HCT116 (cell line): Measurements from ENCODE around the gene MYADML2. TPM values are rescaled to one million over a fixed set of nuclear protein-coding genes. Genes with fewer than 3 reads are reported as not detected.
A peak's percentile ranks its signal among the peaks of the same experiment; 100 is the strongest.

Source experiments
- ATAC-seq: fragments of 200-7000 bp; cut with Tn5 transposase; 2 replicates; pipeline ENCODE4 v1.9.1; 2020; ENCODE audit warnings: mild to moderate bottlenecking, moderate library complexity
- BruUV-seq: library from RNA; stranded (reverse); fragments of 400-500 nt; replicated peaks from 2 replicates; lab custom pipeline; 2021; lab: Mats Ljungman, UMichigan
- CTCF ChIA-PET: fragments of 300-600 bp; sonication (Branson Sonifier 250); formaldehyde crosslinking; loops from one replicate; lab custom pipeline; 2021; ENCODE audit warnings: antibody characterized with exemption; lab: Charles Lee
- POLR2A ChIA-PET: fragments of 300-600, 350-600 bp; sonication (Branson Sonifier 250); formaldehyde crosslinking; loops from one replicate; lab custom pipeline; 2021; ENCODE audit warnings: antibody characterized with exemption; lab: Charles Lee
- RAD21 ChIA-PET, 2 experiments: fragments of 300-600 bp; sonication (Branson Sonifier 250); formaldehyde crosslinking; loops; one replicate each; lab custom pipeline; 2023; ENCODE audit warnings: low total read pairs in 2 of 2; ENCODE audit not compliant: uncharacterized antibody in 2 of 2, unreplicated experiment in 2 of 2, low non-redundant PET in 1 of 2; lab: Charles Lee
- DNase-seq: peaks from one replicate; pipeline ENCODE4 v3.0.0-alpha.2; 2010; ENCODE audit warnings: low read depth, low spot score
- H2AFZ ChIP-seq: fragments of 200-600 bp; shearing (Covaris generic), sonication (generic); 2 replicates; pipeline ENCODE4 v1.6.1; 2017; ENCODE audit warnings: low read depth, mixed run types, mixed read lengths, antibody characterized with exemption, low read length; ENCODE audit not compliant: poor library complexity, severe bottlenecking
- H3K27ac ChIP-seq: 2 replicates; pipeline ENCODE4 v1.5.1; 2012; ENCODE audit warnings: low read depth, low read length
- H3K27me3 ChIP-seq: fragments of 200-600 bp; sonication (generic); 2 replicates; pipeline ENCODE4 v1.6.1; 2016; ENCODE audit warnings: mixed run types, low read length, mixed read lengths; ENCODE audit not compliant: insufficient read depth
- H3K36me3 ChIP-seq, 2 experiments: fragments of 200-500 bp in 1 of 2; fragments of 200-600 bp in 1 of 2; sonication (Bioruptor generic) in 1 of 2; sonication (generic) in 1 of 2; 2 replicates each; pipeline versions ENCODE4 v1.5.1 to v1.6.1; 2014 to 2016; ENCODE audit warnings: low read length in 2 of 2, inconsistent platforms in 1 of 2, mixed read lengths in 1 of 2, mixed run types in 1 of 2; ENCODE audit not compliant: insufficient read depth in 2 of 2, control insufficient read depth in 1 of 2
- H3K4me1 ChIP-seq, 2 experiments: fragments of 200-600 bp in 1 of 2; sonication (generic) in 1 of 2; 2 replicates each; pipeline versions ENCODE4 v1.5.1 to v1.6.1; 2012 to 2017; ENCODE audit warnings: low read length in 2 of 2, inconsistent platforms in 1 of 2, mild to moderate bottlenecking in 1 of 2, mixed read lengths in 1 of 2, mixed run types in 1 of 2, moderate library complexity in 1 of 2; ENCODE audit not compliant: insufficient read depth in 2 of 2, control insufficient read depth in 1 of 2
- H3K4me2 ChIP-seq: fragments of 200-600 bp; sonication (generic); 2 replicates; pipeline ENCODE4 v1.6.1; 2017; ENCODE audit warnings: mixed run types, low read length, mixed read lengths
- H3K4me3 ChIP-seq, 2 experiments: fragments of 200-600 bp in 1 of 2; sonication (generic) in 1 of 2; replicated peaks in 1 of 2; 2 replicates each; pipeline ENCODE4 v1.5.1; 2011 to 2016; ENCODE audit warnings: low read length in 2 of 2, control low read depth in 1 of 2, low read depth in 1 of 2, mild to moderate bottlenecking in 1 of 2, mixed read lengths in 1 of 2, mixed run types in 1 of 2
- H3K79me2 ChIP-seq: fragments of 200-600 bp; sonication (generic); 2 replicates; pipeline ENCODE4 v1.6.1; 2017; ENCODE audit warnings: mild to moderate bottlenecking, mixed run types, low read length, moderate library complexity, mixed read lengths; ENCODE audit not compliant: insufficient read depth
- H3K9ac ChIP-seq: fragments of 200-600 bp; sonication (generic); 2 replicates; pipeline ENCODE4 v1.6.1; 2016; ENCODE audit warnings: low read length, mixed read lengths
- H3K9me2 ChIP-seq: fragments of 200-600 bp; sonication (generic), shearing (Covaris generic); 2 replicates; pipeline ENCODE4 v1.6.1; 2017; ENCODE audit warnings: mixed run types, mild to moderate bottlenecking, moderate library complexity; ENCODE audit not compliant: insufficient read depth
- H3K9me3 ChIP-seq, 2 experiments: fragments of 200-500 bp in 1 of 2; fragments of 200-600 bp in 1 of 2; sonication (Bioruptor generic) in 1 of 2; sonication (generic) in 1 of 2; 2 replicates each; pipeline ENCODE4 v1.6.1; 2014 to 2017; ENCODE audit warnings: low read length in 2 of 2, mixed read lengths in 2 of 2, inconsistent platforms in 1 of 2, low read depth in 1 of 2, mild to moderate bottlenecking in 1 of 2, mixed run types in 1 of 2, moderate library complexity in 1 of 2; ENCODE audit not compliant: control insufficient read depth in 1 of 2, insufficient read depth in 1 of 2
- H4K20me1 ChIP-seq: fragments of 200-600 bp; sonication (generic), shearing (Covaris generic); 2 replicates; pipeline ENCODE4 v1.6.1; 2017; ENCODE audit warnings: mixed run types, mild to moderate bottlenecking, moderate library complexity; ENCODE audit not compliant: insufficient read depth
- CTCF ChIP-seq, 3 experiments: fragments of 200-600 bp in 1 of 3; sonication (generic) in 1 of 3; IDR thresholded peaks in 2 of 3; conservative IDR thresholded peaks in 1 of 3; 2 replicates each; pipeline ENCODE4 v1.5.1; 2012 to 2017; ENCODE audit warnings: low read depth in 2 of 3, low read length in 2 of 3, antibody characterized with exemption in 1 of 3, borderline replicate concordance in 1 of 3, control low read depth in 1 of 3, mild to moderate bottlenecking in 1 of 3, mixed read lengths in 1 of 3, mixed run types in 1 of 3, moderate library complexity in 1 of 3; ENCODE audit not compliant: insufficient read depth in 1 of 3
- JUND ChIP-seq: IDR thresholded peaks from 2 replicates; pipeline ENCODE4 v1.6.1; 2012
- MAX ChIP-seq: IDR thresholded peaks from 2 replicates; pipeline ENCODE4 v1.6.1; 2012
- RAD21 ChIP-seq: IDR thresholded peaks from 2 replicates; pipeline ENCODE4 v1.6.1; 2012; ENCODE audit warnings: low read depth, mild to moderate bottlenecking
- intact Hi-C: fragments of 100-400 bp; cut with micrococcal nuclease; formaldehyde crosslinking; loops from 2 replicates; pipeline ENCODE4 v1.10.0; 2022
- total RNA-seq: library from RNA; stranded (reverse); gene quantifications from one replicate; pipeline ENCODE4 v1.2.1, GENCODE V29; 2021; ENCODE audit not compliant: unreplicated experiment

The MYADML2 gene
- total RNA-seq, 1 experiment from 2014 or later = not detected

DNA sequence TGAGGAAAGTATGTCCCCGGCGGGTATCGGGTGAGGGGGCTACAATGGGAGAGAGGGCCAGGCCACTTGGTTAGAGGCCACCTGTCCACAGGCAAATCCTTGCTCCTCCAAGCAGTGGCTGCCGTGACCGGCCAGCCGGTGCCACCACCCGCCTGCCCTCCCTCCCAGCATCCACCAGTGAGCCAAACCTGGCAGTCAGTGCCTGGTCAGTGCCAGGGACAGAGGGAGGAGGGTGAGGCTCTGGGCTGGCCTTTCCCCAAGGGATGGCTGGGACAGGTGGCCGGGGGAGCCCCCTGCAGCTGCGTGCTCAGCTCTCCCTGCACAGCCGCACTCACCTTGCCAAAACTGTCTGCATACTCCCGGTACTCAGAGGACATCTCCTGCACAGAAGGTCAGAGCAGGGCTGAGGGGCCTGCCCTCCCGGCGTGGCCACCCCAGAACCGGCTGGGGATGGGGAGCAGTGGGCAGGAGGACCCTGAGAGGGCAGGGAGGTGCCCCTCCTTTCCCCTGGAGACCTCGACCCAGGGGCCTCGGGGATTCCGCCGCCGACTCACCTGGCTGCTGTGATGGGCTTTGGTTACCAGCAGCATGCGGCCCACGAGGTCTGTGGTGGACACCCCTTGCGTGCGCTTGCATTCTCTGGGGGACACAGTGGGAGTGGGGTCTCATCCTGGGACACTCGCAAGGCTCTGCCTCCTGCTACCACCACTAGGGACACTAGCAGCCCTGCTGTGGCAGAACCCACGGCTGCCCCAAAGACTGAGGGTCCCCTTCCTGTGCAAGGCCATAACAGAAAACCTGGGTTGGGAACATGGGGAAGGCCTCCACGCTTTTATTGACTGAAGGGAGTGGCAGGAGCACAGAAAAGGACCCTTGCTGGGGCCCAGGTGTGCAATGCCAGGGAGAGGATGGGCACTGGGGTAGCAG is 39.6 kb downstream of the MYADML2 start:
- H3K79me2 ChIP-seq = peaks cover 8% of the 10 kb centered on the region; the same call in 1 of the 2 replicates
- no peak for DNase-seq
- no peak overlapping the region for H2AFZ ChIP-seq
- H3K4me3 ChIP-seq = no peak overlapping the region
- no peak overlapping the region for H3K4me2 ChIP-seq
- ATAC-seq = no peak
- BruUV-seq = no TSS peak
- intact Hi-C loops = no loop called here
- no peaks in the 10 kb centered on the region for H4K20me1 ChIP-seq
- no peaks in the 10 kb centered on the region for H3K9me3 ChIP-seq
- RAD21 ChIA-PET = no interaction called here
- TF ChIP-seq JUND (no peak), CTCF (IDR thresholded peaks at IDR 0.05 in 2 of 3, conservative IDR thresholded peaks at IDR 0.05 in 1 of 3; ENCODE audit: borderline replicate concordance in 1 of 3, insufficient read depth in 1 of 3, low read depth in 2 of 3, low read length in 2 of 3) (peak in 2 of 3 experiments; percentile 24; a peak in 2 of 6 replicates)
- TF ChIP-seq, all 23 proteins: peak for 1
- Histone ChIP-seq H3K27me3 (no peaks in the 10 kb centered on the region), H3K4me1 (peaks cover 16 to 26% of the 10 kb centered on the region in 2 experiments), H3K9me2 (no peaks in the 10 kb centered on the region), H3K27ac (no peak overlapping the region), H3K36me3 (peaks cover 0 to 13% of the 10 kb centered on the region in 2 experiments; a peak in 2 of 4 replicates), H3K9ac (no peak overlapping the region)
- ChIA-PET POLR2A (no interaction called here), CTCF (no interaction called here)

- H3K9me2 ChIP-seq = no peaks in the 10 kb centered on the region
- no peak overlapping the region for H3K4me2 ChIP-seq
- ChIA-PET RAD21 (no interaction called here), CTCF (no interaction called here), POLR2A (no interaction called here)
- H3K27ac ChIP-seq = no peak overlapping the region
- peaks cover 8% of the 10 kb centered on the region; the same call in 1 of the 2 replicates for H3K79me2 ChIP-seq
- no TSS peak for BruUV-seq
- no peak overlapping the region for H3K4me3 ChIP-seq
- H3K9ac ChIP-seq = no peak overlapping the region
- no peak overlapping the region for H2AFZ ChIP-seq
- no peaks in the 10 kb centered on the region for H4K20me1 ChIP-seq
- no peaks in the 10 kb centered on the region for H3K27me3 ChIP-seq
- H3K9me3 ChIP-seq = no peaks in the 10 kb centered on the region
- peaks cover 0 to 13% of the 10 kb centered on the region in 2 experiments; a peak in 2 of 4 replicates for H3K36me3 ChIP-seq
- TF ChIP-seq RAD21 (peak; percentile 92), JUND (no peak), MAX (no peak), CTCF (IDR thresholded peaks at IDR 0.05 in 2 of 3, conservative IDR thresholded peaks at IDR 0.05 in 1 of 3; ENCODE audit: borderline replicate concordance in 1 of 3, insufficient read depth in 1 of 3, low read depth in 2 of 3, low read length in 2 of 3) (peak; percentile 71 to 99 (median 79))
- H3K4me1 ChIP-seq = peaks cover 8 to 26% of the 10 kb centered on the region in 2 experiments
- DNase-seq (no peak), ATAC-seq (peak; percentile 37)
- intact Hi-C loops = no loop called here
Observed at GRCh38 chr17:81906476-81907218, 40.4 kb downstream of the MYADML2 start.
